Measurements from ENCODE around the gene CSTF1. TPM values are rescaled to one million over a fixed set of nuclear protein-coding genes. Genes with fewer than 3 reads are reported as not detected.

CSTF1 gene
- 10 to 100 TPM; 47.9 to 50.1 TPM for total RNA-seq
- polyA plus RNA-seq (2013, experiment 1 of 2): 45.1 TPM
- polyA plus RNA-seq (2013, experiment 2 of 2): 39.7 TPM
- long read RNA-seq, experiment 1, full-length matches to known transcripts: 14 of 28 reads
- long read RNA-seq, experiment 1, partial matches to known transcripts: 9 of 28 reads
- long read RNA-seq, experiment 1, other reads (novel, unspliced or antisense): 5 of 28 reads
- long read RNA-seq, experiment 2, full-length matches to known transcripts: 43 of 56 reads
- long read RNA-seq, experiment 2, partial matches to known transcripts: 4 of 56 reads
- long read RNA-seq, experiment 2, other reads (novel, unspliced or antisense): 9 of 56 reads
- long read RNA-seq, experiment 3, full-length matches to known transcripts: 133 of 208 reads
- long read RNA-seq, experiment 3, partial matches to known transcripts: 6 of 208 reads
- long read RNA-seq, experiment 3, other reads (novel, unspliced or antisense): 69 of 208 reads
- long read RNA-seq, experiment 4, full-length matches to known transcripts: 65 of 105 reads
- long read RNA-seq, experiment 4, partial matches to known transcripts: 13 of 105 reads
- long read RNA-seq, experiment 4, other reads (novel, unspliced or antisense): 27 of 105 reads

DNA sequence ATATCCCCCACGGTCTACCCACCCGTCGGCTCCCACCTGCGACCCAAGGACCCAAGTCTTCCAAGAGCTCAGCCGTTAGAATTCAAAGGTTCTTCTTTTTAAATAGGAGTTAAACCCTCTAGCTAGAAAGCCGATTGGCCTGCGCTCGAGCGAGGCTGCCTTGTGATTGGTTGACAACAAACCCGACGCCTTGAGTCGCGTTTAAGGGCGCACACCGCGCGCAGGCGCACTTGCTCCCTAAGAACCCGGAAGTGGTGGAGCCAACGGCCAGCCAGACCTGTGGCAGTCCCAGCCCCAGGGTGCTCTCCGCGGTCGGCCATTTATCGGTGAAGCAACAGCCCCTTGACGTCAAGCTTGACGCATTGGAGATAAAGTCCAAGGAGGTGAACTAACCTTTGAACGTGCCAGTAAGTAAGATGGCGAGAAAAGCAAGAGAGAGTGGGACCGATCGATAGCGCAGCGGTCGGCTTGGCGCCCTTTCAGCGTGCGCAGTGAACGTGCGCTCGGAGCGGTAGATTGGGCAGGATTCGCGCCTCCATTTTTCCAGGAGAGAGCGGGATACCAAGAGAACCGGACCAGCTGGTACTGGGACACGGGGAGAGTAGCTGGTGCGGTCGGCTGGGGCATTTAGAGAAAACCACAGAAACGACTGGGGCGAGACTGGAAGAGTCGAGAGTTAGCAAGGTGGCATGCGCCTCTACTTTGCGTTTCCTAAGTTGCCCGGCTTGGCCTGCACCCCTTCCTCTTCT, at the start of gene CSTF1, which contains the start of gene AURKA:
Gene CSTF1, plus strand, starts transcription at position 514 of the 749 bp plus-strand sequence. CDS start 2,908 bp downstream, outside the sequence.
Gene AURKA, minus strand, starts transcription at position 84 of the 749 bp plus-strand sequence. CDS start 4,018 bp downstream, outside the sequence.
- Histone ChIP-seq H3K36me3 (ENCODE audit: control insufficient read depth, insufficient read depth, low read length) (peaks cover 49% of the 10 kb centered on the region), H3K4me1 (ENCODE audit: control insufficient read depth, insufficient read depth, low read length) (peaks cover 4% of the 10 kb centered on the region), H3K27ac (ENCODE audit: low read depth, low read length) (peak within 1 kb of the TSS; percentile 77), H3K9me3 (ENCODE audit: control insufficient read depth, low read length) (no peaks in the 10 kb centered on the region), H3K27me3 (ENCODE audit: control insufficient read depth, insufficient read depth, low read length, poor library complexity, severe bottlenecking) (no peaks in the 10 kb centered on the region), H3K9ac (ENCODE audit: extremely low read depth, low read length, poor library complexity, severe bottlenecking) (peak within 1 kb of the TSS; percentile 83), H3K4me3 (ENCODE audit: low read length) (peak within 1 kb of the TSS; percentile 98)
- H3K36me3 Mint-ChIP-seq (ENCODE audit: low read depth): peaks cover 45% of the 10 kb centered on the region
- H3K27ac Mint-ChIP-seq: no peak within 1 kb of the TSS
- 0% methylated on average over 38 to 53 of the region's 53 CpGs for WGBS, 2 experiments (ENCODE audit: insufficient coverage in 1 of 2, insufficient read length in 1 of 2)
- TF ChIP-seq CTCF (conservative IDR thresholded peaks at IDR 0.05): no peak
- DNase-seq: peak; percentile 100
- H3K4me3 Mint-ChIP-seq: no peak within 1 kb of the TSS
- peaks cover 22% of the 10 kb centered on the region for H3K4me1 Mint-ChIP-seq
- no peaks in the 10 kb centered on the region for H3K27me3 Mint-ChIP-seq (ENCODE audit: insufficient read depth)
- H3K9me3 Mint-ChIP-seq: no peaks in the 10 kb centered on the region

DNA sequence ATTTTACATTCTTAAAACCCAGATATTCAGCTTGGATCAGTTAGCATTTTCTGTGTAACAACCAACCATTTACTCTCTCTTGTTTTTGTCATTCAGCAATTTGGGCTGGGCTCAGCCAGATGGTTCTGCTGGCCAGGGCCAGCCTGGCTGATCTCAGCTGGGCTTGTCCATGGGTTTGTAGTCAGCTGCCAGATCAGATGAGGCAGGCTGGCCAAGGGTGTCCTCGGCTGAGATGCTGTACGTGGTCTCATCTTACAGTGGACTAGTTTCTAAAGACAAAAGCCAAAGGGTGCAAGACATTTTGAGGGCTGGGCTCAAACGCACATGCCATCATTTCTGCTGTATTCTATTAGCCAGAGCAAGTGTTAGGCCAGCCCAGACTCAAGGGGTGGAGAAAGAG, 49.7 kb upstream of the CSTF1 start:
- Mint-ChIP-seq H3K27ac (no peak overlapping the region), H3K36me3 (ENCODE audit: low read depth) (no peaks in the 10 kb centered on the region), H3K4me1 (peaks cover 26% of the 10 kb centered on the region), H3K9me3 (peaks cover 8% of the 10 kb centered on the region), H3K27me3 (ENCODE audit: insufficient read depth) (peaks cover 75% of the 10 kb centered on the region), H3K4me3 (no peak overlapping the region)
- no peak overlapping the region for H3K4me3 ChIP-seq (ENCODE audit: low read length)
- H3K27ac ChIP-seq (ENCODE audit: low read depth, low read length): no peak overlapping the region
- no peaks in the 10 kb centered on the region for H3K4me1 ChIP-seq (ENCODE audit: control insufficient read depth, insufficient read depth, low read length)
- no peak overlapping the region for H3K9ac ChIP-seq (ENCODE audit: extremely low read depth, low read length, poor library complexity, severe bottlenecking)
- DNase-seq: no peak
- 85 to 90% methylated on average over 3 of the region's 3 CpGs for WGBS, 2 experiments (ENCODE audit: insufficient coverage in 1 of 2, insufficient read length in 1 of 2)
- TF ChIP-seq CTCF (conservative IDR thresholded peaks at IDR 0.05): no peak
- no peaks in the 10 kb centered on the region for H3K36me3 ChIP-seq (ENCODE audit: control insufficient read depth, insufficient read depth, low read length)
- peaks cover 27% of the 10 kb centered on the region for H3K27me3 ChIP-seq (ENCODE audit: control insufficient read depth, insufficient read depth, low read length, poor library complexity, severe bottlenecking)
- peaks cover 3% of the 10 kb centered on the region for H3K9me3 ChIP-seq (ENCODE audit: control insufficient read depth, low read length)

GRCh38 chr20:56343861-56344381, 48.5 kb upstream of the CSTF1 start:
- no peaks in the 10 kb centered on the region for H3K4me1 ChIP-seq (ENCODE audit: control insufficient read depth, insufficient read depth, low read length)
- TF ChIP-seq CTCF (conservative IDR thresholded peaks at IDR 0.05): peak; percentile 98
- DNase-seq: peak; percentile 95
- 7 to 8% methylated on average over 27 to 41 of the region's 41 CpGs for WGBS, 2 experiments (ENCODE audit: insufficient coverage in 1 of 2, insufficient read length in 1 of 2)
- no peak overlapping the region for H3K27ac ChIP-seq (ENCODE audit: low read depth, low read length)
- H3K9me3 ChIP-seq (ENCODE audit: control insufficient read depth, low read length): peaks cover 3% of the 10 kb centered on the region
- peaks cover 27% of the 10 kb centered on the region for H3K27me3 ChIP-seq (ENCODE audit: control insufficient read depth, insufficient read depth, low read length, poor library complexity, severe bottlenecking)
- peak overlapping the region; percentile 47 for H3K4me3 ChIP-seq (ENCODE audit: low read length)
- peaks cover 37% of the 10 kb centered on the region for H3K4me1 Mint-ChIP-seq
- peaks cover 72% of the 10 kb centered on the region for H3K27me3 Mint-ChIP-seq (ENCODE audit: insufficient read depth)
- no peak overlapping the region for H3K27ac Mint-ChIP-seq
- peak overlapping the region; percentile 43 for H3K4me3 Mint-ChIP-seq
- H3K36me3 Mint-ChIP-seq (ENCODE audit: low read depth): no peaks in the 10 kb centered on the region
- no peak overlapping the region for H3K9ac ChIP-seq (ENCODE audit: extremely low read depth, low read length, poor library complexity, severe bottlenecking)
- no peaks in the 10 kb centered on the region for H3K36me3 ChIP-seq (ENCODE audit: control insufficient read depth, insufficient read depth, low read length)
- peaks cover under 1% of the 10 kb centered on the region for H3K9me3 Mint-ChIP-seq

All from endodermal cell (in vitro differentiated cells).